Hematopoietic multipotent progenitor cell treated with erythropoietin and hydrocortisone succinate and interleukin-3 and kit ligand, for 6 days (in vitro differentiated cells): ENCODE measurements around the gene ANKRD33B.

Experiments used
- DNase-seq: peaks from one replicate; pipeline ENCODE4 v3.0.0-alpha.2; 2015

Gene ANKRD33B

GRCh38 chr5:10702911-10703491 lies 139.1 kb downstream of the ANKRD33B start:
- DNase-seq: peak; percentile 61

- DNase-seq: no peak
Measured at GRCh38 chr5:10703676-10704075, 139.8 kb downstream of the ANKRD33B start.

DNA sequence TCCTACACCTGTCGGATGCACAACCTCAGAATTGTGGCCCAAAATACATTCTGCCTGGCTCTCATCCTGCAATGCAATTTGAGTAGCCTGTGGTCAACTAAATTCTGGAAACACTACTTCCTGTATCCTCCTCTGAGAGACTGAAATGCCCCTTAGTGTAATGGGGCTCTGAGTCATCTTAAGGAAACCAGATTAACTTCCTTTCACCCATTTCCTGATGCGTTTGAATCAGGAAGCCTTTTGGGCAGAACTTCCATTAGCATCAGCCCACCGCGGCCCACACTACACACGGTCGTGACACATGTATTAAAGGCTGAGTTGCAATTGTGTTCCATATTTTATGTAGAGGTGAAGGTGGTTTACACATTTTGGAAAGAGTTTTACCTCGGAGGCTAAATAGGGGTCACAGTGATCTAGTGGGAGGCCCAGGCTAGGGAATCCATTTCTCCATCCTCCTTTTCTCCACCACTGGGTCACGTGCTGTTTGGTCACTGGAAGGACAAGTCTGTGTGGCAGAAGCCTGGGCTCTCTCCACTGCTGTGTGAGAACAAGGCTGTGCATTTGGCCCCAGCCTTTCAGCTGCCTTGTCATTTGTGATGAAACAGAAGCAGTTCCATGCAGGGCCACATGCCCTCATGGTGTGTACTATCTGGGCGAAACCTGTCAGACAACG lies 141.2 kb downstream of the ANKRD33B start:
- DNase-seq: peak; percentile 27

- DNase-seq: no peak
Measured at GRCh38 chr5:10705747-10706146, 141.9 kb downstream of the ANKRD33B start.

DNA sequence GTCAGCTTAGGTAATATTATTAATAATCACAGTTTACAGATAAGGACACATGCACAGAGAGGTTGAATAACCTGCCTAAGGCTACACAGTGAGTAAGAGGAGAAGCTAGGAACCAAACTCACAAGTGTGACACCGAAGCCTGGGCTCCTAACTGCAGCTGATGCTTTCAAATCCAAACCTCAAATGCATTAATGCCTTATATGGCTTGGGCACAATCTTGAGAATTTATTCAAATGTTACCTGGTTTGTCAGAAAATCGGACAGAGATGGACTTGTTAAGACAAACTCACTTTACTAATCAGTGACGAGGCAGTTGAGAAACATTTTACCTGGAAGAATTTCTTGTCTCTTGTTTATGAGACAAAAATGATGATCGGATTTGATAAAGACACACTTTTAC lies 142.5 kb downstream of the ANKRD33B start:
- no peak for DNase-seq
